HG03095 (cell line): ENCODE data around the gene CFAP77.

Experiments used
- ATAC-seq: cut with Tn5 transposase; IDR thresholded peaks from one replicate; pipeline ENCODE4 v1.9.1; 2021; ENCODE audit warnings: moderate library complexity; ENCODE audit not compliant: unreplicated experiment

The CFAP77 gene

GRCh38 chr9:132487351-132487791 is 77.4 kb downstream of the CFAP77 start:
- ATAC-seq, result no peak

- no peak for ATAC-seq
Measured at GRCh38 chr9:132487980-132488535, 78.0 kb downstream of the CFAP77 start.

DNA sequence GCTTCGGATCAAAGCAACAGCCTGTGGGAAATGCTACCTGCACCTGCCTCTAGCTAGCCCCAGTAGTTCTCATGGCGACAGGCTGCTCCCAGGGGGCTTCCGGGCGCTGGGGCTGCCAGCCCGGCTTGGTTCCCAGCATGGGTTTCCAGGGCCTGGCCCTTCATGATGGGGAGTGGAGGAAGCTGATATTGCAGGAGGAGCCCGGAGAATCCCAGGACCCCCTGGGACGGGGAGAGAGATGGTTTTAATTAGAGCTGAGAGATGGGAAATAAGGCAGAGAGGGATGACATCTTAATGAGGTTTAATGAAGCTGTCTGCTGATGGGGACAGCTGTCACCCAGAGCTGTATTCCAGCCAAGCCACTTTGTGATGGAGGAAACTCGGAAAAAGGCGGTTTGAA is 78.6 kb downstream of the CFAP77 start:
- ATAC-seq, result no peak

- no peak for ATAC-seq
Measured at GRCh38 chr9:132489536-132489935, 79.5 kb downstream of the CFAP77 start.

GRCh38 chr9:132494857-132495256 is 84.8 kb downstream of the CFAP77 start:
- no peak for ATAC-seq

GRCh38 chr9:132497731-132498130 is 87.7 kb downstream of the CFAP77 start:
- ATAC-seq, result no peak

GRCh38 chr9:132498531-132499210 is 88.7 kb downstream of the CFAP77 start:
- ATAC-seq, result no peak

DNA sequence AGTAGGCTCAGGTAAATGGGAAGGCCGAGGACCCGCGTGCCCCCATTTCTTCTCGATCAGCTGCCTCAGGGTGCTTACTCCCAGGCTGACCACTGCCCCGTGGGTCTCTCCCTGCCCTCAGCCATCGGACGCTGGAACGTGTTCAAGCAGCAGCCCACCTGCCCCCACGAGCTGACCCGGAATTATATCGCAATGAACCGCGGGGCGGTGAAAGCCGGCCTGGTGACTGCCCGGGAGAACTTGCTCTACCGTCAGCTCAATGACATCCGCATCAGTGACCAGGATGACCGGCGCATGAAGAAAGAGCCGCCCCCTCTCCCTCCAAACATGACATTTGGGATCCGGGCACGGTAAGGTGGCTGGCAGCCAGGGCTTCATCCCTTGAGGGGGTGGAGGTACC is 89.2 kb downstream of the CFAP77 start:
- no peak for ATAC-seq

DNA sequence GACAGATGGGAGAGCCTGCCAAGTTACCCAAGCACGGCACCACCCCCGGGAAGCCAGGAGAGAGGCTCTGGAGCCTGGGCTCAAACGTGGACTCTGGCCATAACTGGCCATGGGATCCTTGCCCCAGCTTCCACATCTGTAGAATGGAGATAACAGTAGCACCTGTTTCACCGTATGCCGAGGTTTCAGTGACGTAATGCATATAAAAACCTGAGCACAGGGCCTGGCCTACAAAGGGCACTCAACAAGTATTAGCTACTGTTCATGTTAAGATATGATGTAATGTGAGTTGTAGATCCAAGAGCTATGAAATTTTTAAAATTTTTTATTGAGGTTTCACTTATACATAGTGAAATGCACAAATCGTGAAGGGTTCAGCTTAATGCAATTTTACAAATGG is 90.2 kb downstream of the CFAP77 start:
- no peak for ATAC-seq

- ATAC-seq, result no peak
Measured at GRCh38 chr9:132502480-132502879, 92.5 kb downstream of the CFAP77 start.

DNA sequence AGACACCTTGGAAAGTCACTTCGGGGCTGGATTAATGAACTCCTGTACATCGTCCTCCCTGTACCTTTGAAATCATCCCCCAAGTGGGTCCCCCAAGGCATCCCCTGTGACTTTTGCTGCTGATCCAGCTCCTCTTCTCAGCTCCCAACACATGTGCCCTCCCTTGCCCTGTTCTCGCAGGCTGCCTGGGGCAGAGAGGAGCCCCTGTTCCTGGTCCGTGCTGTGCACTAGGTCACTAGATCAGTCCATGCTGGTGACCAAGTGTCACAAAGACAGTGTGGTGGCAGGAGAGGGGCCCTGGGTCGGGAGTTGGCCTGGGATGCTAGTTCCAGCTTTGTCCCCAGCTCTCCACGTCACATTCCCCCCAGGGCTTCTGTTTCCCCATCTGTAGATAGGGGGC is 93.1 kb downstream of the CFAP77 start:
- ATAC-seq, result no peak

DNA sequence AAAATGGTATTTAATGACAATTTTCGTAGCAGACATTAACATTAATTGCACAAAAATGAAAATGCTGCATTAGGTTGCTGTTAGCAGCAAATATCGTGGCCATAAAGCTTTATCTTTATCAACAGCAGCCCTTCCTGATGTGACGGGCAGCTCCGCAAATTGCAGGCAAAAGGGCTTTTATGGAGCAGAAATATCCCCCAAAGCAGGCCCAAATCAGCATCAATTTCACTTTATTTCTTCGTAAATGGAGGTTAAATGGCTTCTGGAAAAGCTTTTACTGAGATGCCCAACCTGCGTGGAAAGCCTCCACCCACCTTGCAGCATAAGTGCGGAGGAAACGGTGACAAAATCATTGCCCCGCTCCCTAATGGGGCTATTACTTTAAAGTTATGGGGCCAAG is 94.5 kb downstream of the CFAP77 start:
- ATAC-seq, result no peak

DNA sequence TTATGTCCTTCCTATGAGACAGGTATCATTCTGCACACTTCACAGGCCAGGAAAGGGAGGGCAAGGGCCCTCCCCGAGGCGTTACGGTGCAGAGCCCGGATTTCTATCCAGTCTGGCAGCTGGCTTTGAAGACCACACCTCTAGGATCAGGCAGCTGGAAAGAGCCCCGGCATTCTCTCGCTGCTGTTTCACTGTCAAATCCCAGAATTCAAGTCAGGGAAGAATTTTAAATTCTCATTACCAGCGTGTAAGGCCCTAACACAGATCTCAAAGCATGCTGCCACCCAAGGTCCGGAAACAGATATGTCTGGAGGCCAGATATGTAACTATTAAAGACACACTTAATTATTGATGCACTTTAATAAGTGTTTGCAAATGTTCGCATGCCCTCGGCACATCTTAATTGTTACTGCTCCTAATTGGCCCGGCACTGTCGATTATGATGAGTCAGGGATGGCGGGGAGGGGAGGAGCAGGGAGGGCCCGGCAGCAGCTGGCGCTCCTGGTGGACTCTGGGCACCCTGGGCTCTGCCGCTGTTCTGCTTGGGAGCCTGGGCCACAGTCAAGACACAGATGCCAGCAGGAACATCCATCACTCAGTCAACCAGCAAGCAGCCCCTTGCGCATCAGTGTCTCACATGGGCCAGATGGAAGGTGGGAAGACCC is 96.1 kb downstream of the CFAP77 start:
- no peak for ATAC-seq

DNA sequence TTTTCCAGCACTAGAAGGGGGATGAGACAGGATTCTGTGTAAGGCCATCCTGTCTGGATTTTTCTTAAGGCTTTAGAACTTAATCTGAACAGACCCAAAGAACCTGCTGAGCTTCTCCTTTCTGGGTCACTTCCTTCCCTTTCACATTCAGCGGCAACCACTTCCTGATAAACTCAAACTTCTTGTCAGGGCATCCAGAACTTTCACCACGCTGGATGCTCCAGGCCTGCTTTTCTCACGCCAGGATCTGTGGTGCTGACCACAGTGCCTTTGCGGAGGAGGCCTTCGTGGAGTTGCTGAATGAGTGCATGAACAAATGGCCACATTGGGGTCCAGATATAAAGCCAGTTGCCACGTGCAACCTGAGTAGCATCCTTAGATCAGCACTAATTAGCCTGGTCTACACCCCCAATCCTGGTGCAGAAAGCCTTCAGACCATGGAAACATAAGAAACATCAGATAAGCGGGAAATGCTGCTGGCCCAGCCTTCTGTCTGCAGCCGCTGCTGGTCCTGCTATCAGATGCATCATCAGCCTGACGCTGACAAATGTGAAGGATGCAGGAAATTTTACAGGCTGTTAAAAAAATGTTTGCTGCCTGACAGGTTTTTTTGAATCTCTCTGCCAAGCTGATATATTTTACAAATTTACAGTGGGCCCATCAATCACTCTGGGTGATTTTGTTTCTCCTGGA is 97.1 kb downstream of the CFAP77 start:
- ATAC-seq, result no peak

- no peak for ATAC-seq
Measured at GRCh38 chr9:132507670-132508469, 97.9 kb downstream of the CFAP77 start.

GRCh38 chr9:132509928-132510874 is 100.2 kb downstream of the CFAP77 start:
- ATAC-seq, result no peak

- ATAC-seq, result no peak
Measured at GRCh38 chr9:132511191-132511999, 101.4 kb downstream of the CFAP77 start.

DNA sequence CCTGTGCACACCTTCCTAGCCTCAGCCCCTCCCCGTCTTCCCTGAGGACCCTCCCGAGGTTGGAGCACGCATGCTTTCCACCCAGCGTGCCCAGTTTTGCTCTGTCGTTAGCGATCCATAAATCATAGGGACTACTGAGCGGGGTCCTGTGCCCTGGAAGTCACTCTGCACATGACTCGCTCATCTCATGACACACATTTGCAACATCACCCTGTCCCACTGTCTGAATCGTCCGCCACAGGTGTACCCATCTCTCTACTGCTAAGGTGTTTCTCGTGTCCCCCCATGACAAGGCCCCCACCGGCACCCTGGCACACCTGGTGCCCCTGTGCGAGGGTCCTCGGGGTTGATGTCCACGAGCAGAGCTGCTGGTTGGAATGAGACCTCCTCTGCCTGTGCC is 103.4 kb downstream of the CFAP77 start:
- no peak for ATAC-seq
